GM23338 (cell line): Measurements from ENCODE around the gene SLC29A4. TPM values are rescaled to one million over a fixed set of nuclear protein-coding genes. Genes with fewer than 3 reads are reported as not detected.

ENCODE experiments used
- ATAC-seq: fragments of 200-7000 bp; cut with Tn5 transposase; 3 replicates; pipeline ENCODE4 v1.9.1; 2020
- DNase-seq: peaks from one replicate; pipeline ENCODE4 v3.0.0-alpha.2; 2015; ENCODE audit warnings: low spot score
- H2AFZ ChIP-seq: fragments of 200-600 bp; sonication (generic); 2 replicates; pipeline ENCODE4 v1.8.0; 2016; ENCODE audit warnings: antibody characterized with exemption, mild to moderate bottlenecking, moderate library complexity
- H3F3A ChIP-seq: fragments of 200-600 bp; sonication (generic); replicated peaks from 2 replicates; pipeline ENCODE4 v1.8.0; 2017; ENCODE audit warnings: antibody characterized with exemption, mixed run types, low read depth
- H3K27ac ChIP-seq: fragments of 200-600 bp; sonication (generic); 2 replicates; pipeline ENCODE4 v1.6.1; 2016; ENCODE audit warnings: low read depth
- H3K27me3 ChIP-seq: fragments of 200-600 bp; sonication (generic); 2 replicates; pipeline ENCODE4 v1.8.0; 2016; ENCODE audit warnings: mild to moderate bottlenecking, mixed run types, moderate library complexity; ENCODE audit not compliant: insufficient read depth
- H3K36me3 ChIP-seq: fragments of 200-600 bp; sonication (generic); 2 replicates; pipeline ENCODE4 v1.8.0; 2016; ENCODE audit warnings: mild to moderate bottlenecking; ENCODE audit not compliant: insufficient read depth
- H3K4me1 ChIP-seq: fragments of 200-600 bp; sonication (generic); 2 replicates; pipeline ENCODE4 v1.8.0; 2016; ENCODE audit warnings: mild to moderate bottlenecking, moderate library complexity; ENCODE audit not compliant: insufficient read depth
- H3K4me2 ChIP-seq: fragments of 200-600 bp; sonication (generic); 2 replicates; pipeline ENCODE4 v1.7.1; 2017; ENCODE audit warnings: mixed run types
- H3K4me3 ChIP-seq: fragments of 200-600 bp; sonication (generic); 2 replicates; pipeline ENCODE4 v1.6.1; 2016; ENCODE audit warnings: mixed run types
- H3K79me2 ChIP-seq: fragments of 200-600 bp; sonication (generic); replicated peaks from 2 replicates; pipeline ENCODE4 v1.8.0; 2017; ENCODE audit warnings: mild to moderate bottlenecking; ENCODE audit not compliant: insufficient read depth
- H3K9me2 ChIP-seq: fragments of 200-600 bp; sonication (generic); 2 replicates; pipeline ENCODE4 v1.8.0; 2017; ENCODE audit not compliant: insufficient read depth
- H4K20me1 ChIP-seq: fragments of 200-600 bp; sonication (generic); replicated peaks from 2 replicates; pipeline ENCODE4 v1.8.0; 2017; ENCODE audit warnings: mild to moderate bottlenecking; ENCODE audit not compliant: insufficient read depth
- H3K27ac Mint-ChIP-seq: 2 replicates; pipeline ENCODE4 v1.8.0; 2020; ENCODE audit warnings: inconsistent platforms, mild to moderate bottlenecking, moderate library complexity, mixed read lengths
- H3K27me3 Mint-ChIP-seq: 3 replicates; pipeline ENCODE4 v1.8.0; 2022; ENCODE audit warnings: low read depth, mild to moderate bottlenecking, moderate library complexity, mixed read lengths, inconsistent platforms; ENCODE audit not compliant: insufficient read depth, poor library complexity
- H3K36me3 Mint-ChIP-seq: 3 replicates; pipeline ENCODE4 v1.8.0; 2021; ENCODE audit warnings: low read depth, mild to moderate bottlenecking, inconsistent platforms, moderate library complexity, mixed read lengths
- H3K4me1 Mint-ChIP-seq: 3 replicates; pipeline ENCODE4 v1.8.0; 2020; ENCODE audit warnings: mild to moderate bottlenecking, inconsistent platforms, mixed read lengths
- H3K4me3 Mint-ChIP-seq: 3 replicates; pipeline ENCODE4 v1.8.0; 2021; ENCODE audit warnings: moderate library complexity, mild to moderate bottlenecking, inconsistent platforms, mixed read lengths
- H3K9me3 Mint-ChIP-seq: 3 replicates; pipeline ENCODE4 v1.8.0; 2020; ENCODE audit warnings: moderate library complexity, mild to moderate bottlenecking, inconsistent platforms, mixed read lengths
- CREB1 ChIP-seq: fragments of 250-450 bp; sonication (Bioruptor Pico); IDR thresholded peaks from 2 replicates; pipeline ENCODE4 v1.5.0; 2020; ENCODE audit warnings: low read depth, mild to moderate bottlenecking, moderate library complexity
- CTCF ChIP-seq, 2 experiments: fragments of 200-600 bp in 1 of 2; sonication (generic) in 1 of 2; conservative IDR thresholded peaks; 2 replicates each; pipeline versions ENCODE4 v1.5.1 to v1.6.1; 2016 to 2017; ENCODE audit warnings: antibody characterized with exemption in 2 of 2, low read depth in 2 of 2, mild to moderate bottlenecking in 2 of 2, moderate library complexity in 1 of 2
- ETS1 ChIP-seq: IDR thresholded peaks from 2 replicates; pipeline ENCODE4 v1.6.1; 2016; ENCODE audit warnings: antibody characterized with exemption
- EZH2 ChIP-seq: fragments of 200-600 bp; sonication (generic); IDR thresholded peaks from one replicate; pipeline ENCODE4 v1.8.0; 2017; ENCODE audit warnings: antibody characterized with exemption, mild to moderate bottlenecking, low read depth; ENCODE audit not compliant: unreplicated experiment
- EZH2phosphoT487 ChIP-seq: fragments of 200-600 bp; sonication (generic); IDR thresholded peaks from one replicate; pipeline ENCODE4 v1.8.1; 2018; ENCODE audit warnings: antibody characterized with exemption; ENCODE audit not compliant: unreplicated experiment
- JUNB ChIP-seq: IDR thresholded peaks from one replicate; pipeline ENCODE4 v1.6.1; 2016; ENCODE audit warnings: antibody characterized with exemption; ENCODE audit not compliant: unreplicated experiment
- NANOG ChIP-seq: IDR thresholded peaks from 2 replicates; pipeline ENCODE4 v1.6.1; 2016; ENCODE audit warnings: antibody characterized with exemption, borderline replicate concordance
- POLR2AphosphoS5 ChIP-seq: IDR thresholded peaks from 2 replicates; pipeline ENCODE4 v1.6.1; 2016; ENCODE audit warnings: antibody characterized with exemption, low read depth
- REST ChIP-seq: IDR thresholded peaks from one replicate; pipeline ENCODE4 v1.6.1; 2018; ENCODE audit warnings: antibody characterized with exemption; ENCODE audit not compliant: unreplicated experiment
- STAT1 ChIP-seq: IDR thresholded peaks from one replicate; pipeline ENCODE4 v1.6.1; 2016; ENCODE audit warnings: antibody characterized with exemption; ENCODE audit not compliant: unreplicated experiment
- ZNF114 ChIP-seq: fragments of 250-450 bp; sonication (Bioruptor Pico); IDR thresholded peaks from 2 replicates; pipeline ENCODE4 v1.5.0; 2020; ENCODE audit warnings: mild to moderate bottlenecking, moderate library complexity
- ZNF331 ChIP-seq: fragments of 250-450 bp; sonication (Bioruptor Pico); IDR thresholded peaks from 2 replicates; pipeline ENCODE4 v1.5.0; 2020; ENCODE audit warnings: low read depth, mild to moderate bottlenecking, moderate library complexity
- ZNF462 ChIP-seq: fragments of 250-450 bp; sonication (Bioruptor Pico); IDR thresholded peaks from 2 replicates; pipeline ENCODE4 v1.5.0; 2020; ENCODE audit warnings: mild to moderate bottlenecking, moderate library complexity
- polyA plus RNA-seq: library from polyadenylated mRNA; unstranded; fragments of >200 nt; fragmentation: Nextera tagmentation; extraction: Ambion mirVana; gene quantifications from 2 replicates; pipeline ENCODE4 v1.2.1, GENCODE V29; 2016
- total RNA-seq: library from RNA; depleted of rRNA; stranded (reverse); fragments of >200 nt; shearing (Covaris generic); gene quantifications from 2 replicates; pipeline ENCODE4 v1.2.3, GENCODE V29; 2014

SLC29A4 gene
- total and polyA plus RNA-seq, 2 experiments from 2014 or later: 4.8 to 8.1 TPM

GRCh38 chr7:5243261-5243660 is 39.5 kb upstream of the SLC29A4 start:
- no peak overlapping the region for H3K4me2 ChIP-seq
- Mint-ChIP-seq H3K9me3 (peaks cover 20% of the 10 kb centered on the region), H3K4me1 (peaks cover 7% of the 10 kb centered on the region), H3K4me3 (no peak overlapping the region), H3K36me3 (peaks cover 9% of the 10 kb centered on the region), H3K27me3 (peaks cover 16% of the 10 kb centered on the region), H3K27ac (no peak overlapping the region)
- peaks cover 5% of the 10 kb centered on the region; the same call in 1 of the 2 replicates for H3K27me3 ChIP-seq
- H4K20me1 ChIP-seq: no peaks in the 10 kb centered on the region
- no peak overlapping the region for H3K27ac ChIP-seq
- 0 out of 2 replicates have a peak, but pooled peaks cover 6% of the 10 kb centered on the region for H3F3A ChIP-seq
- no peak overlapping the region for H3K4me3 ChIP-seq
- no peaks in the 10 kb centered on the region; the same call in 1 of the 2 replicates for H3K4me1 ChIP-seq
- no peaks in the 10 kb centered on the region for H3K79me2 ChIP-seq
- no peak overlapping the region for H2AFZ ChIP-seq
- DNase-seq (no peak), ATAC-seq (no peak)
- H3K9me2 ChIP-seq: no peaks in the 10 kb centered on the region
- no peaks in the 10 kb centered on the region for H3K36me3 ChIP-seq
- TF ChIP-seq ZNF331 (CRISPR knock-in tag) (no peak), ETS1 (no peak), JUNB (no peak), NANOG (no peak), EZH2 (no peak), CTCF (conservative IDR thresholded peaks at IDR 0.05; ENCODE audit: low read depth in 2 of 2) (no peak), CREB1 (CRISPR knock-in tag) (no peak), REST (no peak), ZNF114 (CRISPR knock-in tag) (no peak), POLR2AphosphoS5 (no peak), STAT1 (no peak), EZH2phosphoT487 (no peak), ZNF462 (no peak)
